Activated naive CD8-positive, alpha-beta T cell treated with anti-CD3 and anti-CD28 coated beads, Interleukin-2, amount 50 U/mL, for 24 hours (primary cell): ENCODE measurements around the gene EPB41L1.

Source experiments
- ATAC-seq: fragments of 150-1000 bp; cut with Tn5 transposase; one replicate; pipeline ENCODE4 v1.10.0; 2021
- DNase-seq: peaks from one replicate; pipeline ENCODE4 v3.0.0; 2021
- H3K27ac Mint-ChIP-seq: one replicate; pipeline ENCODE4 v1.8.0; 2021; ENCODE audit warnings: mild to moderate bottlenecking, mixed read lengths
- H3K27me3 Mint-ChIP-seq: one replicate; pipeline ENCODE4 v1.8.0; 2021; ENCODE audit warnings: mixed read lengths
- H3K36me3 Mint-ChIP-seq: one replicate; pipeline ENCODE4 v1.8.0; 2021; ENCODE audit warnings: low read depth, mixed read lengths
- H3K4me1 Mint-ChIP-seq: one replicate; pipeline ENCODE4 v1.8.0; 2021; ENCODE audit warnings: mixed read lengths
- H3K4me3 Mint-ChIP-seq: one replicate; pipeline ENCODE4 v1.8.0; 2021; ENCODE audit warnings: mild to moderate bottlenecking, moderate library complexity, mixed read lengths
- H3K9me3 Mint-ChIP-seq: one replicate; pipeline ENCODE4 v1.8.0; 2021; ENCODE audit warnings: mixed read lengths

EPB41L1 gene

DNA sequence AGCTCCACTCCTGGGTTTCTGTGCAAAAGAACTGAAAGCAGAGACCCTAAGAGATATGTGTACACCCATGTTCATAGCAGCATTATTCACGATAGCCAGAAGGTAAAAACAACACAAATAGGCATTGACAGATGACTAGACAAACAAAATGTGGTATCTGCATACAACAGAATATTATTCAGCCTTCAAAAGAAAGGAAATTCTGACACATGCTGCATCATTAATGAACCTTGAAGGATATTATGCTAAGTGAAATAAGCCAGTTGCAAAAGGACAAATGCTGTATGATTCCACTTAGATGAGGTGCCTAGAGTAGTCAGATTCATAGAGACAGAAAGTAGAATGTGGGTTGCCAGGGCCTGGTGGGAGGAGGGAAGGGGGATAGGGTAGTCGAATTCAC is 99.5 kb downstream of the EPB41L1 start:
- no peak for DNase-seq
- Mint-ChIP-seq H3K4me3 (no peak overlapping the region), H3K27me3 (no peaks in the 10 kb centered on the region), H3K36me3 (peaks cover 26% of the 10 kb centered on the region), H3K27ac (no peak overlapping the region), H3K9me3 (no peaks in the 10 kb centered on the region), H3K4me1 (peaks cover 3% of the 10 kb centered on the region)
- no peak for ATAC-seq

DNA sequence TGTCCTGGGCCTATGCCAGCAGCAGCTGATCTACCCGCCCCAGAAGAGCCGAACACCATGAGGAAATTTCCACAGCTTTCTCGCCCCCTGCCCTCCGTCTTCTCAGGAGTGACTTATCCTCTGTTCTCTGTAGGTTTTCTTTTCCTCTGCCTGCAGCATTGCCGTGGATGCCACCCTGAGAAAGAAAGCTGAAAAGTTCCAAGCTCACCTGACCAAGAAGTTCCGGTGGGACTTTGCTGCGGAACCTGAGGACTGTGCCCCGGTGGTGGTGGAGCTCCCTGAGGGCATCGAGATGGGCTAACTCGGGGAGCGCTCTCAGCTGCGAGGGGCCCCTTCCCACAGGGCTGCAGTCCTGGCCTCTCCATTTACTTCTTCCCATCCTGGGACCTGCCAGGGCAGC is 100.9 kb downstream of the EPB41L1 start:
- Mint-ChIP-seq H3K36me3 (peaks cover 17% of the 10 kb centered on the region), H3K9me3 (no peaks in the 10 kb centered on the region), H3K27me3 (no peaks in the 10 kb centered on the region), H3K4me3 (no peak overlapping the region), H3K27ac (no peak overlapping the region), H3K4me1 (no peaks in the 10 kb centered on the region)
- DNase-seq, result no peak
- ATAC-seq, result no peak

DNA sequence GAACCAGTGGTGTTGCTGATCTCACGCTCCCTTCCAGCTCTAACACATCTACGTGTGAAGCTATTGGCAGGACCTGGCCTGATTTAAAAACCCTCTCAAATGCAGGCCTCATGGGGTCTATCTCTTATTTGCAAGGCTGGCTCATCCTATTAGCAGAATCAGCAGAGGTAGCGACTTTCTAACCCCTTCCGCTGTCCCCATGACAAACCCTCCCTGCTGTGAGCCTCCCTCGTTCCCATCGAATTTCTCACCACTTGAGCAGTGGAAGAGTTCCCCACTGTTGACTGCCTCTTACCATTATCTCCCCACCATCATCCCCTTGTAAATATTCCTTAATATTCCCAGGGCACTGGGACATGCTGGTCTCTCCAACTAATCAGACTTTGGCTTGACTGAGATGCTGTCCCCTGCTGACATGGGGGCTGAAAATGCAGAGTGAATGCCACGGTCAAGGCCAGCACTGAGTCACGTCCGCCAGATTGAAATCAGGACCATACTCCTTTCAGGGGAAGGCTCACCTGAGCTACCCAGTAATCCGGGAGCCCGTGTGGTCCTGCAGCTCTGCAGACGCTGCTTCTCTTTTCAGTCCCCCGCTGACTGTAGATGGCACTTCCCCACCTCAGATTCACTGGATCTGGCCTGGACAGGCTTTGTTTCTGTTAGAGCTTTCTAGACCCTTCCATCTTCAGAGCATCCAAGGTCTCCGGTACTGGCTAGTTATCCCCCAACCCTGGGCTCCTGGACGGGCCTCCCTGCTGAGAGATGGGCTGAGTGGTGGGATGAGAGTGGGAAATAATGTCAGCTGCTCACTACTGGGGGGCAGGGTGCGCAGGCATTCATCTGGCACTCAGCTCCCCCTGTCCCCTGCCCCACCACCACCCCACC is 104.9 kb downstream of the EPB41L1 start:
- no peak overlapping the region for H3K27ac Mint-ChIP-seq
- H3K9me3 Mint-ChIP-seq, result no peaks in the 10 kb centered on the region
- no peaks in the 10 kb centered on the region for H3K27me3 Mint-ChIP-seq
- peaks cover 13% of the 10 kb centered on the region for H3K36me3 Mint-ChIP-seq
- ATAC-seq (no peak), DNase-seq (no peak)
- no peak overlapping the region for H3K4me3 Mint-ChIP-seq
- H3K4me1 Mint-ChIP-seq, result no peaks in the 10 kb centered on the region

DNA sequence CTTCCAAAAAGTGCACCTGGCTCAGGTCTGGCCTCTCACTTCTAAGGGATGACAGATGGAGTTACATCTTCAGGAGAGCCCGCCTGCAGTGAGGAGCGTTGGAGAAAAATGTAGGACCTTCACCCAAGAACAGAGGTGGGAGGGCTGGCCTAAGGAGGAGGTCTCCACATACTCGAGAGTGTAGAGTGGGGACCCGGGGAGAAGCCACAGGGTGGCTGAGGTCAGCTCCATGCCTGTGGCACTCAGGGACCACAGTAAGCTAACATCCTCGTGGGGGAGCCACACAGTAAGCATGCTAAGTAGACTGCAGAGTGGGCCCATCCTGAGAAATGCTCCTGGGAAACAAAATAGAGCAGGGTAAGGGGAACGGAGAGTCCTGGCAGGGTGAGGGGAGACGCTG is 105.8 kb downstream of the EPB41L1 start:
- H3K27ac Mint-ChIP-seq, result no peak overlapping the region
- peaks cover 13% of the 10 kb centered on the region for H3K36me3 Mint-ChIP-seq
- H3K27me3 Mint-ChIP-seq, result no peaks in the 10 kb centered on the region
- H3K4me3 Mint-ChIP-seq, result no peak overlapping the region
- DNase-seq (no peak), ATAC-seq (no peak)
- no peaks in the 10 kb centered on the region for H3K9me3 Mint-ChIP-seq
- H3K4me1 Mint-ChIP-seq, result no peaks in the 10 kb centered on the region

DNA sequence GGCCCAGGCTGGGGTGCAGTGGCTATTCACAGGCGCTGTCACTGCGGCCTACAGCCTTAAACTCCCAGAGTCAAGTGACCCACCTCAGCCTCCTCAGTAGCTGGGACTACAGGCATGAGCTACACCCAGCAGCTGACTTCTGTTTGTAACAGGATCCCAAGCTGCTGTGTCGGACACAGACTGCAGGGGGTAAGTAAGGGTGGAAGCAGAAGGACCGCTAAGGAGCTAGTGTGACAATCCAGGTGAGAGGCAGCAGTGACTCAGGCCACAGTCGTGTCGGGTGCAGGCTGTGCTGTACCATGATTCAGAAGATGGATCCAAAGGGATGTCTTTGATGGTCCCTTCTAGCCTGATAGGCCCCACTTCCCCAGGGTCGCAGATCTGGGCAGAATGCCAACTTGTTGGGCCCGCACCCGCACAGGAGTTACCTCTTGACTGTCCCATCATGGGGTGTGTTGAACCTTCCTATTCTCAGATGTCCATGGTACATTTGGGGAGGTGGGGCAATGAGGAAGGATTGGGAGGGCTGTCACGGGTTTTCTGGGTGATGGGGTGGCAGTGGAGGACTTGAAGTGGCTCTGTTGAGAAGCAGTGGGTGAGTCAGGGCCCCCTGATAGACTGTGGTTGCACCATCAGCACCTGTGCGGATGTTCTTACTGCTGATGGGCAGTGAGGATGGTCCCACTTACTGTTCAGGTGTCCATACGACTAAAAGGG is 107.0 kb downstream of the EPB41L1 start:
- ATAC-seq (no peak), DNase-seq (no peak)
- Mint-ChIP-seq H3K4me3 (no peak overlapping the region), H3K36me3 (peaks cover 4% of the 10 kb centered on the region), H3K27me3 (no peaks in the 10 kb centered on the region), H3K27ac (no peak overlapping the region), H3K4me1 (no peaks in the 10 kb centered on the region), H3K9me3 (no peaks in the 10 kb centered on the region)

DNA sequence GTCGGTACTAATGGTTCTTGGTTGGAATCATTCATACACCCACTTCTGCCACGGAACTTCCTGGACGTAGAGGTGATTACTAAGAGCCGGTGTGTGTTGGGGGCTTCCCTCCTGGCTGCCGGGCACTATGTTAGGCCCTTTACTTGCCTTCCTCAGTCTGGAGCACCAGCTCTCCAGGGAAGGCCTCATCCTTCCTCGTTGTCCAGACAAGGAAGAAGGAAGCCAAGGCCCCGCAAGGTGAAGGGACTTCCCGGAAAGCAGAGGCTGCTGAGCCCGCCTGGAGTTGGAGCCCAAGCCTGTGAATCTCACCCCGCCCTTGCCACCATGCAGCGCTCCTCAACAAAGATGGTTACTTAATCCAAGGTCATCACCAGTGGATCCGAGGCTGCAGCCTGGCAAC is 107.9 kb downstream of the EPB41L1 start:
- no peaks in the 10 kb centered on the region for H3K36me3 Mint-ChIP-seq
- no peak overlapping the region for H3K4me3 Mint-ChIP-seq
- H3K27ac Mint-ChIP-seq, result no peak overlapping the region
- H3K9me3 Mint-ChIP-seq, result no peaks in the 10 kb centered on the region
- DNase-seq, result no peak
- no peaks in the 10 kb centered on the region for H3K27me3 Mint-ChIP-seq
- H3K4me1 Mint-ChIP-seq, result no peaks in the 10 kb centered on the region
- ATAC-seq, result no peak

DNA sequence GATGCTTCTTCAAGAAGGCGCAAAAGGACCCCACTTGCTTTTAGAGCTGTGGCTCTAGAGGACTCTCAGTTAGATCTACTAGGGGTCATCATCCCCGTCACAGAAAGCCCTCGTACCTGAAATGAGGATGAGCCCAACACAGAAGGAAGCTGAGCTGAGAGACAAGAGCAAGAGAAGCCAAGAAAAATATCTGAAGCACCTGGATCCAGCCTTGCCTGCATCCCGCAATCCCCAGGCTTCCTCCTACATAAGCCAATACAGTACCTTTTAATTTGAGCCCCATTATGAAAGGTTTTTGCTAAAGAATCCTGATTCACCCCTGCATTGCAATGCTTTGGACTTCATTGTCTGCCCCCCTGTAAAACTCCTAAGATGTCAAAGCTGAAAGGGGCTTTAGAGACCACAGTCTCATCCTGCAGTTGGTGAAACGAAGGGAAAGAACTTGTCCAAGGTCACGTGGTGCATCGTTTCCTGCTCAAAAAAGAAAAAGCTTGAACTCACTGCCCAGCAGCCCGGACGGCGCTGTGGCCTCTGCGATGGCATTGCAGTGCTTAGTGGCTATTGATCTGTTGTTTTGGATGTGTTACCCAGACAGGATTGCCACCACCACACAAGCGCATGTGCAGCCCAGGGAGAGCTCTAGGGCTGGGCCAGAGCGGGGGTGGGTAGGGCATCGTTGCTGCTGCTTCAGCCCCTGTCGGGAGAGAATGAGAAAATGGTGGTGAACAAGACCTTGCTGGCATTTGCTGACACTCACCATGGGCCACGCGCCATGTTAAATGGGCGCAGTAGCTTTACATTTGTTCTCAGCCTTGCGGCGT is 110.1 kb downstream of the EPB41L1 start:
- no peaks in the 10 kb centered on the region for H3K36me3 Mint-ChIP-seq

DNA sequence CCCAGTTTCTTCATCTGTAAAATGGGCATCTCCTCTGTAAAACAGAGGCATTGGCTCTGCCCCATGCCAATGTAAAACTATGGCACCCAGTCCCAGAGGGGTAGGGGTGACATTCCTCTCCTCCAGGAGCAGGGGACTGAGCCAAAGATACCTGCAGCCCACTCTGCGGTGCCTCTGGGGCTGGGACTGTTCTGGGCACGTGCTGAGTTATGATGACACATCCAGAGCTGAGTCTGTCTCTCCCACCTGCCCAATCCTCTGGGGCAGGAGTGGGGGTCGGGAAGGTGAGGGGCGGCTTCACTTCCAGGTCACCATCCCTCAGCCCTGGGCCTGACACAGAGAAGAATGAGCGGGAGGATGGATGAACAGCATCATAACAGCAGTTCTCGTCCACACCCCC is 111.6 kb downstream of the EPB41L1 start:
- Mint-ChIP-seq H3K27ac (no peak overlapping the region), H3K36me3 (no peaks in the 10 kb centered on the region), H3K27me3 (no peaks in the 10 kb centered on the region), H3K4me3 (no peak overlapping the region), H3K9me3 (no peaks in the 10 kb centered on the region), H3K4me1 (no peaks in the 10 kb centered on the region)
- ATAC-seq (no peak), DNase-seq (no peak)

More for the DNA sequence above, 110.1 kb downstream of the EPB41L1 start:
- no peak overlapping the region for H3K27ac Mint-ChIP-seq
- ATAC-seq (no peak), DNase-seq (no peak)
- no peak overlapping the region for H3K4me3 Mint-ChIP-seq
- no peaks in the 10 kb centered on the region for H3K27me3 Mint-ChIP-seq
- no peaks in the 10 kb centered on the region for H3K9me3 Mint-ChIP-seq
- H3K4me1 Mint-ChIP-seq, result no peaks in the 10 kb centered on the region

DNA sequence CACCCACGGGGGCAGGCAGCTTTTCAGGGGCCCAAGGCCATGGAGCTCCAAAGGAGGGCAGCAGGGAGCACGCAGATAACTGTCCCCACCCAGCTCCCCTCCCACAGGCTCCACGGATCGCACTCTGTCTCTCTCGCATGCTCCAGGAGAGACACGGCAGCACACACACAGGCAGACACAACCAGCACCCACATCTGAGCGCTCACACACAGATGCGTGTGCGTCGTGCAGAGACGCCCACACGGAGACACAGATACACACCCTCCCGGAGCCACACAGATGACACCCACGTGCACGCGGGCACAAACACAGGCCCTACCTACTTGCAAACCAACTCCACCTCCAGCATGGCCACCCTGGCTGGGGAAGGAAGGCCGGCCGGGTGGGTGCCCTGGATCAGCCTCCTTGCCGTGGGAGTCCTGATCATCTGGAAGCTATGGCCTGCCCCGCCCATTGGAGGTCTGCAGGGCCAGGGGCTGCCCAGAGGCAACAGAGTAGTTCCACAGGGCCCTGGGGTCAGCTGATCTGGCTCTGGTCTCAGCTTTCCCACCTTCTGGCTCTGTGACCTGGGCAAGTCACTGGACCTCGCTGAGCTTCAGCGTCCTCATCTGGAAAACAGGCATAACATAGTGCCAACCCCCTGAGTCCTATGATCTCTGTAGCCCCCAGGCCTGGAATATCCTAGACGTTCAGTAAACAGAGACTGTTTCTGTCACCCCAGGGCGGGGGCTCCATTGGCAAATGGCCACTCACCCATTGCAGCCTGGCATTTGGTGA is 113.3 kb downstream of the EPB41L1 start:
- Mint-ChIP-seq H3K36me3 (no peaks in the 10 kb centered on the region), H3K4me1 (no peaks in the 10 kb centered on the region), H3K27ac (no peak overlapping the region), H3K9me3 (no peaks in the 10 kb centered on the region), H3K27me3 (no peaks in the 10 kb centered on the region), H3K4me3 (no peak overlapping the region)
- ATAC-seq, result no peak
- DNase-seq, result no peak

DNA sequence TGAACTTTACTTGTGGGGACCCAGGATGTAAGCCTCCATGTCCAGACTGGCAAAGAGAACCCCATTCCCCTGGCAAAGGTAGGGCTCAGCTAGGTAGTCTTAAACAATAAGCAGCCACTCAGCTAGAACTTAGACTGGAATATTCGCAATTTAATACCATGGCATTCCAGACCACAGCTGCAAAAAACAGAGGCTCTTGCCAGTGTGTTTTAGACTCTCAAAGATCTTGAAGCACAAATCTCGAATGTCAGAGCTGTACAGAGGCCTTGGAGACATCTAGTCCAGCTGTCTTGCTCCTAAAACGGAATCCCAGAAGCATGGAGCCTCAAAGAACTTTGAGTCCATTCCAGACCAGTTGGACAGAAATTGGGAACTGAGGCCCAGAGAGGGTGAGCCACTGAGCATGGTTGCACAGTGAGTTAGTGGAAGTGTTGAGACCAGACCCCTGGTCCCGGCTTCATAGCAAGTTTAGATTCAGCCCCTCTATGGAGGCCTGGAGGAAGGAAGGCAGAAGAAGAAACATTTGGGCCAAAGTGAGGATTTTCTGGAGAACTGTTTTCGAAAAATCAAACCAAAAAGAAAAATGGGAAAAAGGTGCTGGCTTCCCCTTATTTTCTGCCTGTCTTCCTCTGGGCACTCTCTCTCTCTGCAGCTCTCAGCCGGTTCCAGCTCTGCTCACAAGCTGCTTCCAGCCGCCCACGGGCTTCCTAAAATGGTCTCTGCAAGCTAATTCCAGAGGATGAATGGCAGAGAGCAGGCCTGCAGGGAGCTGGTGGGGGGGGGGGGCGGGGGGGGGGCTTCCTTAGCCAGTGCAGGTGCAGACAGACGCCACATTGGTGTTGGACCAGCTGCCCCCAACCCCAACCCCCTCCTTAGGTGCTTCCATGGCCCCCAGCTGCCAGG is 114.2 kb downstream of the EPB41L1 start:
- ATAC-seq, result no peak
- no peaks in the 10 kb centered on the region for H3K9me3 Mint-ChIP-seq
- no peak for DNase-seq
- no peak overlapping the region for H3K27ac Mint-ChIP-seq
- no peaks in the 10 kb centered on the region for H3K4me1 Mint-ChIP-seq
- H3K27me3 Mint-ChIP-seq, result peaks cover 2% of the 10 kb centered on the region
- H3K4me3 Mint-ChIP-seq, result no peak overlapping the region
- H3K36me3 Mint-ChIP-seq, result no peaks in the 10 kb centered on the region

DNA sequence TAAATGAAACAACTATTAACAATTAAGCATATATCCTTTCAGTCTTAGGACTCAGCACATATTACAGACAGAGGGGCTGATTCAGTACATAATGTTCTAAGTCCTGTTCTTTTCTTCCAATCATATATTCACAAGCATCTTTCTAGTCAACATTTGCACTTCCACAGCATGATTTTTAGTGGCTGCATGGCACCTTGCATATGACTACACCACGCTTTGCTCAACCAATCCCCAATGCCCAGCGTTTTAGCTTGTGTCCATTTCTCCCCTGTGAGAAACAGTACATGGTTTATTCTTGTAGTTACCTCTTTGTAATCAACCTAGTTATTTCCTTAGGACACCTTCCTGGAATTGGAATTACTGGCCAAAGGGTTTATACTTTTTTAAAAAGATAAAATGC is 115.0 kb downstream of the EPB41L1 start:
- peaks cover 2% of the 10 kb centered on the region for H3K27me3 Mint-ChIP-seq
- H3K36me3 Mint-ChIP-seq, result no peaks in the 10 kb centered on the region
- no peak overlapping the region for H3K27ac Mint-ChIP-seq
- ATAC-seq (no peak), DNase-seq (no peak)
- no peaks in the 10 kb centered on the region for H3K9me3 Mint-ChIP-seq
- no peaks in the 10 kb centered on the region for H3K4me1 Mint-ChIP-seq
- no peak overlapping the region for H3K4me3 Mint-ChIP-seq

DNA sequence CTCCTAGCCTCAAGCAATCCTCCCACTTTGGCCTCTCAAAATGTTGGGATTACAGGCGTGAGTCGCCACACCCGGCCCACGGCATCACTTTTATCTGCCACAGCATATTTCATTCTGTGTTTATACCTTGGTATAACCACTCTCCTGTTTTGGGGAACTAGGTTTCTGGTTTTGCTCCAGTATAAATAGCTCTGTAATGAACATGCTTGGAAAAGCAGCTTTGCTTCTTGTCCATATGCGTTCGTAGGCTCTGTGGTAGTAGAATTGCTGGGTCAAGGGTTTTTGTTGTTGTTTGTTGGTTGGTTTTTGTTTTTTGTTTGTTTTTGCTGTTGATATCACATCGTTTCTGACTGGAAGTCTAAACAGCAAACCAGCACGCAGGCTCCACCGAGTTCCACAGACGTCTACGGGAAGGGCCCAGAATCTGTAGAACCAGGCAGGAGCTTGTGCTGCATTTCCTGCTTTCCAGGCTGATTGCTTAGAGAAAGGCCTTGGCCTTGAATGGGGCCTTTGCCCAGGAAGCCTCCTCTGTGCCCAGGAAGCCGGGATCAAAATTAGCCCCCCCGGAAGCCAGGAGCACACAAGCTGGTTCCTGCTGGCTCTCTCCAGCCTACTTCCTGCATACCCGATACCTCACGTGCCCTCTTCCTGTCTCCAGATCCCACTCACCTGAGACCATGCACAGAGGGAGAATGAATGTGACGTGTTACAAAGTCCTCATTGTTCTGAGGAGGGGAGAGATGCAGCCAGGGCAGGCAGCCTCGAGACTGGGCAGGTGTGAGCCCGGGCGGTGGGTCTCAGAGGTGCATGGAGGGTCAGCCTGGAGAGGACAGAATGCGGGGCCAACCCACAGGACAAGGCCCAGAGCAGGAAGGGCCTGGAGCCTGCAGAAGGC is 116.5 kb downstream of the EPB41L1 start:
- Mint-ChIP-seq H3K4me1 (no peaks in the 10 kb centered on the region), H3K27ac (no peak overlapping the region), H3K9me3 (no peaks in the 10 kb centered on the region), H3K27me3 (peaks cover 7% of the 10 kb centered on the region), H3K4me3 (no peak overlapping the region), H3K36me3 (no peaks in the 10 kb centered on the region)
- no peak for ATAC-seq
- DNase-seq, result no peak
